ENCODE measurements around the gene NUF2.
"Not testable (repeated sequence)": the region's sequence is repeated elsewhere in the genome, so short reads cannot be mapped to it uniquely, and the experiment has no call there.

NUF2 gene

DNA sequence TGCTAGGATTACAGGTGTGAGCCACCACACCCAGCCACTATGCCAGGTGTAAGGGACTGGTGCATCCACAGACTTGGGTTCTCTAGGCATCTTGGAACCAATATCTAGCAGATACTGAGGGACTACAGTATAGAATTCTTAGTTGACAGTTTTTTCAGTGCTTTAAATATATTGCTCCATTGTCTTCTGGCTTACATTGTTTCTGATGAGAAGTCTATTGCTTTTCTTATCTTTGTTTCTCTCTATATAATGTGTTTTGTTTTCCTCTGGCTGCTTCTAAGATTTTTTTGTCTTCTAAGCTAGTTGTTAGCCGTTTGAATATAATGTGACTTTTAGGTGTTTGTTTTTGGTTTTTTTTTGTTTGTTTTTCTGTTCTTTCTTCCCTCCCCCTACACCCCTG lies 13.5 kb downstream of the NUF2 start:
- no peak for DNase-seq (ENCODE audit: low read depth)

DNA sequence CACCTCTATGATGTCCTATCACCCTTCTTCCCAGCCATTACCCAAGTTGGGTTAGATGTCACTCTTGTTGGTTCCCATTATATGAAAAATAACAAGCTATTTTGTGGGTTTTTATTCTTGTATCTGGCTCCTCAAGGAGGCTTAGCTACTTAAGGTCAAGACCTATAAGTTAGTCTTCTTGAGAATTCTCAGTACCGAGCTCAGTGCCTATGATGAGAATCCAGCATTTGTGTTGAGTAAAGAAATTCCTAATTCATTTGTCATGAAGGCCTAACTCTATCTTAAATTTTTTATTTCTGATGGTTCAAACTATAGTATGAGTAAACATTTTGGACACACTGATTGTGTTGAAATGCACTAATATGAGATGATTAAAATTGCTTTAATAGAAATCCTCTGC lies 15.9 kb downstream of the NUF2 start:
- no peak for DNase-seq (ENCODE audit: low read depth)

DNA sequence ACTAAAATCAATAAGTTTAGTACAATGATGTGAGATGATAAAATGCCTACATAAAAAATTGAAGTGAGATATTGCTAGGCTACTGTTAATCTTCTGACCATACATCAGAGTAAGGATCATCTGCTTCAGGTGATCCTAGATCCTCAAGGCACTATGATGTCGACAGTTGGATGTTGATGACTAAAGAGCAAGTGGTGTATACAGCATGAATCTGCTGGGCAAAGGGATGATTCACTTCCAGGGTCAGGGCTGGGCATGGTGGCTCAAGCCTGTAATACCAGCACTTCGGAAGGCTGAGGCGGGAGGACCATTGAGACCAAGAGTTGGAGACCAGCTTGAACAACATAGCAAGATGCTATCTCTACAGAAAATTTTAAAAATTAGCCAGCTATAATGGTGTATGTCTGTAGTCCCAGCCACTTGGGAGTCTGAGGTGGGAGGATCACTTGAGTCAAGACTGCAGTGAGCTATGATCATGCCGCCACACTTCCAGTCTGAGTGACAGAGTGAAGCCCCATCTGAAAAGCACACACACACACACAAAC lies 24.6 kb downstream of the NUF2 start:
- no peak for DNase-seq (ENCODE audit: low read depth)

DNA sequence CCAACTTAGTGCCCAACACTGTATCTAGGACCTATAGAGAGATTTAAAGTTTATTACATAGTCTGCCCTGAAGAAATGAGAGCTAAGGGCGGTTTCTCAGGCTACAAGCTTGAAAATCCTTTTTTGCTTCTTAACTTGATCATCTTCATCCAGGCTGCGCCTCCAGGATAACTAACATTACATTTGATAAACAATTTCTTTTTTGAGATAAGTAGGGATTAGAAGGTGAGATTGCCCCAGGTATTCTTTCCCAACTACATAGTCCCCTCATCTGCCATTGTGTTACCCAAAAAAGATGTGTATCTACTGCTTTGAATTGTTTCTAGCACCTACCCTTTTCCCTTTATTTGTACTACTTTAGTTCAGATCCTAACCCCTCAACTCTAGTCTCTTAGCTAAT lies 25.4 kb downstream of the NUF2 start:
- DNase-seq (ENCODE audit: low read depth): no peak

DNA sequence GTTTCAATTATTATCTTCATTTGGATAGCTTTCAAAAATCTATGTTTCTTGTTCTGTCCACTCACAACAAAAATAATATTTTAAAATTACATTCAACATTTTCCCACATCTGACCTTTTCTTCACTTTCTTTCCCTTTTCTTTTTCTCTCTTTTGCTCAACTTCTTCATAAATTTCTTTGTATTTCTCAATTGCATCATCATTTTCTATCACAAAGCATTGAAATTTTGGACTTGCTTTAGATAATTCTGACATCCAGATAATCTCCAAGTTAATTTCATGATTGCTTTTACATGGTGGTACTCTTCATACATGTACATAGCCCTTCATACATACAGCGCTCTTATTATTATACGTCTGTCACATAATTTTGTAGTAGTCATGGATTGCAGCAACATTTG lies 30.2 kb downstream of the NUF2 start:
- no peak for DNase-seq (ENCODE audit: low read depth)

DNA sequence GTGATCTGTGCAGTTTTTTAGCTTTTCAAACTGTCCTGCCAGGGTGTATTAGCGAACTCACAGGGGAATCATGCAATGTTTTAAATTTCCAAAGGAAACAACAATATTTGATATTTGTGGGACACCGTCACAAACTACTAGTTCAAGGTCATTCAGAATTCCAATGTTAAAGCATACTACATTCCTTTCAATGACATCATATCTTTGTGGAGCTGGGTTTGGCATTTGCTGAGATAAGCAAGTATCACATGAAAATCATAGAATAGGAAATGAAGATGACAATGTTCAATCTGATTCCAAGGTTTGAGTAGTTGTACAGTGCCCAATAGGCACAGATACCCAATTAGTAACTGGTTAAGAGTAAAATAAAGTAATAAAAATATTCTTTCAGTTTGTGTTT lies 35.6 kb downstream of the NUF2 start:
- DNase-seq (ENCODE audit: low read depth): no peak

DNA sequence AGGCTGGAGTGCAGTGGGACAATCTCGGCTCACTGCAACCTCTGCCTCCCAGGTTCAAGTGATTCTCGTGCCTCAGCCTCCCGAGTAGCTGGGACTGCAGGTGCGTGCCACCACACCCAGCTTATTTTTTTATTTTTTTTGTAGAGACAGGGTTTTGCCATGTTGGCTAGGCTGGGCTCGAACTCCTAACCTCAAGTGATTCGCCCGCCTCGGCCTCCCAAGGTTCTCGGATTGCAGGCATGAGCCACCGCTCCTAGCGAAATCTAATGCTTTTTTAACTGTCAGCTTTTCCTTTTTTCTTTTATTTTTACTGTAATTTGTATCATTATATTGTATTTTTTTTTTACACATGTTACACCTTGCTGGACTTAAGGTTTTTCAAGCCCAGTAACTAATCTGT lies 36.4 kb downstream of the NUF2 start:
- DNase-seq (ENCODE audit: low read depth): not testable (repeated sequence)

DNA sequence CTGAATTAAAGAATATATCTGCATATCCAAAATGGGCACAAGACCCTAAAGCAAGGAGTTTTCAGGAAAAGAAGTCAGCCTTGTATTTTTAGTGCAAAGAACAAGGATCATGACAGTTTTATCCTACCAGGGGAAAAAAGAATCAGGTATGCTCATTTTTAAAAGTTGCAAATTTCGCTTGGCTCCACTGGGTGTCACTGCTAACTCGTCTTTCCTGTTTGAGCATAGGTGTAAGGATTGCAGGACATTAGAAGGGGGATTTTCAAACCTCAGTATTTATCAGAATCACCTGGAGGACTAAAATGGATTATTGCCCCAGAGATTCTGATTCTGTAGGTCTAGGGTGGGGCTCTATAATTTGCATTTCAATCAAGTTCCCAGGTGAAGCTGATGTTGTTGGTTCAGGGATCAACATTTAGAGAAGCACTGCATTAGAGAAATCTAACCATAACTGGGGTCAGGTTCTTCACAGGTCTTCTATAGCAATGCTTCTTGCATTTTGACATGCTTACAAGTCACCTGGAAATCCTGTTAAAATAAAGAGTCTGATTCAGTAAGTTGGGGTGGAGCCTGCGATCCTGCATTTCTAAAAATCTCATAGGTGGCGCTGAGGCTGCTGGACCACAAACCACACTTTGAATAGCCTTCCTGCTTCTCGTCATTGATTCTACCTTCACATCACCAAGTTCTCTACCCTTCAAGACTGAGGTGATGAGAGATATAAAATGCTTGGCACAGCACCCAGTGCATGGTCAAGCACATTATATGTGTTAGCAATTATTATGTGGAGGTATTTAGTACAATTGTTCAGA lies 39.6 kb downstream of the NUF2 start:
- DNase-seq (ENCODE audit: low read depth): no peak

DNA sequence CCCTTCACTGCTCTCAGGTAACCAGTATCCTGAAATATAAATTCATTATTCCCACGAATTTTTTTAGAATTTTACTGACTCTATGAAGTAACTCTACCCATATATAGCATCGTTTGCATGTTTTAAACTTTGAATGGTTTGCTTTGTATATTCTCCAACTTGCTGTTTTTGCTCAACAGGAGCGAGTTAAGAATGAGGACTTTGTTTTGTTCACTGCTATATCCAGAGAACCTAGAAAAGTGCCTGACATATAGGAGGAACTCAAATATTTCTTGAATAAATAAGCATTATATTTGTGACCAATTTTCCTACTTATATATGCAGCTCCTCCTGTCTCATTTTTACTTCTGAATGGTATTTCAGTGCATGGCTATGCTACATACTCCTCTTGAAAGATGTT lies 43.4 kb downstream of the NUF2 start:
- no peak for DNase-seq (ENCODE audit: low read depth)

DNA sequence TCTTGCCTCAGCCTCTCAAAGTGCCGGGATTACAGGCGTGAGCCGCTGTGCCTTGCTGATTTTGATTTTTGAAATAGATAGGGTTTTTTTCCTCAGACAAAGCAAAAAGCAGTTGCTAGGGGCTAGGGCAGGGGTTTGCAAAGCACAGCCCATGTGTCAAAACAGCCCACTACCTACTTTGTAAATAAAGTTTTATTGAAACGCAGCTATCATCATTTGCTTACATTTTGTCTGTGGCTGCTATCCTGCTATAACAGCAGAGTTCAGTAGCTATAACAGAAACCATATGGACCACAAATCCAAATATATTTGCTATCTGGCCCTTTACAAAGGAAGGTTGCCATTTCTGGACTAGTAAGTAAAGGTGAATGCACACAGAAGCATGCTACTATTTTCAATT lies 44.8 kb downstream of the NUF2 start:
- no peak for DNase-seq (ENCODE audit: low read depth)

DNA sequence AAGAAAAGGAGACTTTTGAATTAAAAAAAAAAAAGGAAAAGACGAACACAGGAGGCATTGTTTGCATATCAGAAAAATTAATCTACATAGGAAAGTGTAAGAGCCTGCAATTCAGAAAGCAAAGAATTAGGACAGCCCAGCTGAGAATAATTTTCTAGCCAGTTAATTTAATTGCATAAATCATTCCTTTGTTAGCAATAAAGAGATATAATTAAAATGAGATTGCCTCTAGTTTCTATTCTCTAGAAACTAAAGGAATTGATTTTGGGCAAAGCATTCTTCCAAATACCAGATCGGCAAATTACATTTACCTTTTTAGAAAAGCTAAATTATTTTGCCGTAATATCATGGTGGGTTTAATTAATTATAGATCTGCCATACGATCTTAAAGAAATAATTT lies 46.0 kb downstream of the NUF2 start:
- DNase-seq (ENCODE audit: low read depth): no peak

DNA sequence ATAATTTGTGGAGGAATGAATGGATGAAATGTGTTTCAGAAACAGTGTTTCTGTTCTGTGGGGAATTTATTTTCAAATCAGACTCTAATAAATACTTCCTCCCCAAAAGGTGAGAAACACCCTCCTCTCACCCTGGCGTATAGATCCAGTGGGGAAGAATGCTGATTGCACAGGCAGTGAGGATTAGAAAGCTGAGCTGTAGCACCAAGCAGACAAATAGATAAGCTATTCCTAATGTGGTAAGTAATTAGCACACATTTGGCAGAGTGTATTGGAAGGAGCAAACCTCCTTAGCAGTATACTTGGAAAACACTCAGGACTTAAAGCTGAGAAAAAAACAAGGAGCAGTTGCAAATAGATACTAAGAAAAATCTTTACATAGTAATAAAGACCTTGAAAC lies 50.8 kb downstream of the NUF2 start:
- DNase-seq (ENCODE audit: low read depth): no peak

DNA sequence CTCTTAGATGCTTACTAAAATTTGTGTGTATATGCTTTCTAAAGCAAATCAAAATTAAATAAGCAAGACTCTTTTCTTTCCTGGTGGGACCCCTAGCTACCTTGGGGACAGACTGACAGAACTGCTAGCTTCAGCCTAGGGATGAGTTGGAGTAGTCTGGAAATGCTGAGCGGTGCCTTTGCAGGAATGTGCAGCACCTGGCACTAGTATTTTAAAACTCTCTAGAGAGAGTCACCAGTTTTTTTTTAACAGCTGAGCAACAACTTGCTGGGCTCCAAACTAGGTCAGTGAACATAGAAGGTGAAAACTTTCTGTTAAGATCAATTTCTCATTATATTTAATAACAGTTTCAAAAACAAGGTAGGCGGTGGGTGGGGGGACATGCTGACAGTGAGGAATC lies 56.8 kb downstream of the NUF2 start:
- no peak for DNase-seq (ENCODE audit: low read depth)

DNA sequence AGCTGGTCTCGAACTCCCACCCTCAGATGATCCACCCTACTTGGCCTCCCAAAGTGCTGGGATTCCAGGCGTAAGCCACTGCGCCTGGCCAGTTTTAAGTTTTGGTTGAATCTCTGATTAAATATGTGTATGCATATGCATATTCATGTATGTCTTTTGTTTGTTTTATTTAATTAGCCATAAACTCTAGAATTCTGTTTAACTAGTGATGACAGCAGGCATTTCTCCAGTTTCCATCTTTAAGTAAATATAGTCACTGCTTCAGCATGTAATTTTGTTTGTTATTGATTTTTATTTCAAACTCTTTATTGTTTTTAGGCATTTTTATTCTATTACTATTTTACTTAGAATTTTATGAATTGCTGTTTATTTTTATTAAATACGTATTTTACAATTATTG lies 58.0 kb downstream of the NUF2 start:
- no peak for DNase-seq (ENCODE audit: low read depth)

DNA sequence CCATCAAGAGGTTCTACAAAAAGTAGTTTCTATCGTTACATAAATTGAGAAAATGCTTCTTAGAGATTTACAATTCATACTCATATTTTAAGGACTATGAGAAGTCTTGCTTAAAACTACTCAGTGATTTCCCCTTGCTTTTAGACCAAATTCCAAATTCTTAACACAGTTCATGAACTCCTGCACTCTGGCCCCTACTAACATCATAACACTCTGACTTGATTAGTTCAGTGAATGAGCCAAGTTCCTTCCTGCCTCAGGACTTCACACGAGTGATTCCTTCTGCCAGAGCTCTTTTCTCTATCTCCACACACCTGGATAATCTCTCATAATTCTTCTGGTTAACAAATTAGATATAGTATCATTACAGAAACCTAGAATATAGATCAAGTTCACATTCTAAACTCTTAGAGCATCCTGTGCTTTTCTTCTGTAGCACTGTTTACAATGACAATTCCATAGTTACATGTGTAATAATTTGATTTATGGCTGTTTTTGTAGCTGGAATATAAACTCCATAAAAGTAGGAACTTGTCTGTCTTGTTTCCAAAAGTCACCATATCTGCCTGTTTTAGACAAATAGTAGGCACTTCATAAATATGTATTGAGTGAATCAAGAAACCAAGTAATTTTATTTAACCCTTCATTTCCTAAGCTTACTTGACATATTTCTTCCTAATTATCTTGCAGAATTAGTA lies 59.9 kb downstream of the NUF2 start:
- DNase-seq (ENCODE audit: low read depth): no peak

DNA sequence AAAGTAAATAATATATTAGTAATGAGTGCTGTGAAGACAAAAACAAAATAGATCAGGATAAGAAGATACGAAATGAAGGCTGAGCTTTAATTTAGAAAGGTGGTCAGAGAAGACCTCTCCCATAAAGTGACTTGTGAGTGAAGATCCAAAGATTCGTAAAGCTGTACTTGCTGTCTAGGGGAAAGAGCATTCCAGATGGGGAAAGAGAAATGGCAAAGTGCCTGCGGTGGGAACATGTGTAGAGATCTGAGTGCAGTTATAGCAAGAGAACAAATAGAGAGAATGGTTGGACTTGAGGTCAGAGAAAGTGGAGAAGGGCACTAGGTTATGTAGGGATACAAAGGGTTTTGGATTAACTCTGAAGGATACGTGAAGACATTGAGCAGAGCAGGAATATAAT lies 60.6 kb downstream of the NUF2 start:
- no peak for DNase-seq (ENCODE audit: low read depth)

DNA sequence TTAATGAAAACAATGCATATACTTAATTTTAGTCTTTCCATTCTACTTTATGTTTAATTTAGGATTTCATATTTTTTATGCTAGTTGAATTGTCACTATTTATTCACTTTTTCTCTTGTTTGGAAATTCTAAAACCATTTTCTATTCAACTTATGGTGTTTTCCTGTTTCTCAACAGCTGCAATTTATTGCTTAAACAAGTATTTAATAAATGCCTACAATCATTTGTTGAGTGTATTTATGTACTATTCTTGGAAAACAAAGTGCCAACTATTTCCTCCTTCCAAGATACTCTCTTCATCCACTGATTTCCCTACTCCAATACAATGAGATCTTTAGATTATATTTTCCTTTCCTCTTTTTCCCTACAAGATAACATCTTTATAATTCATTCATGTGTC lies 65.4 kb downstream of the NUF2 start:
- no peak for DNase-seq (ENCODE audit: low read depth)

DNA sequence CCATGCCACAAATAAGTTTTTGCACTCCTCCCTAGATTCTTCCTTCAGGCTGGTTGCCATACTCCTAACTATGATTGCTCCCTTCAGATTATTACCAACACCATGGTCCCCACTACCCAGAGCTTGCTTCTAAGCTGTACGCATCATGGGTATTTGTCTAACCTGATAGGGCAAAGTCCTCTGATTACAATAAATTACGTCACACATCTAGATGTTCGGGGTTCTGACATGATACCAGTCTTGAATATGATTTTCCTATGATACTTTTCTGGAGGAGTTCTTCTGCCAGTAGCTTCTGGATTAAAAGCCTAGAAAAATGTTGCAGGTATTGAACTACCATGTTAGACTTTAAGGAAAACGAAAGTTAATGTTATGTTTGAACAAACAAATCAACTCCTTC lies 67.2 kb downstream of the NUF2 start:
- no peak for DNase-seq (ENCODE audit: low read depth)

DNA sequence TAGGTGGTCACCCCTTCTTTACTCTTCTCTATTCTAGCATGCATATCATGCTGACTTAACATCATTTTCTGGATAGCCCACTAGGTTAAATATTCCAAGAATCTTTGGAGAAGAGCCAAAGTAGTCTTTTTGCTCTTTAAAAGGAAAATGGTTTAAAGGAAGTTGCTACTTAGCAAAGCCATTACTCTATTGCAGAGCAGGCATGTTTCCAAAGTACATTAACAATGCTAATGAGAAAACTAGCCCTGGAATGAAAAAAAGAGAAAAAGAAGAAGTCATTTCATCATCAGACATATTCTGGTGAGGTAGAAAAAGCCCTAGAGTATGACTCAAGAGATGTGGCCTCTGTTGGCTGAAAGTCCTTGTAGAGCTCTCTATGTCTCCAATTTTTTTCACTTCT lies 74.0 kb downstream of the NUF2 start:
- no peak for DNase-seq (ENCODE audit: low read depth)

DNA sequence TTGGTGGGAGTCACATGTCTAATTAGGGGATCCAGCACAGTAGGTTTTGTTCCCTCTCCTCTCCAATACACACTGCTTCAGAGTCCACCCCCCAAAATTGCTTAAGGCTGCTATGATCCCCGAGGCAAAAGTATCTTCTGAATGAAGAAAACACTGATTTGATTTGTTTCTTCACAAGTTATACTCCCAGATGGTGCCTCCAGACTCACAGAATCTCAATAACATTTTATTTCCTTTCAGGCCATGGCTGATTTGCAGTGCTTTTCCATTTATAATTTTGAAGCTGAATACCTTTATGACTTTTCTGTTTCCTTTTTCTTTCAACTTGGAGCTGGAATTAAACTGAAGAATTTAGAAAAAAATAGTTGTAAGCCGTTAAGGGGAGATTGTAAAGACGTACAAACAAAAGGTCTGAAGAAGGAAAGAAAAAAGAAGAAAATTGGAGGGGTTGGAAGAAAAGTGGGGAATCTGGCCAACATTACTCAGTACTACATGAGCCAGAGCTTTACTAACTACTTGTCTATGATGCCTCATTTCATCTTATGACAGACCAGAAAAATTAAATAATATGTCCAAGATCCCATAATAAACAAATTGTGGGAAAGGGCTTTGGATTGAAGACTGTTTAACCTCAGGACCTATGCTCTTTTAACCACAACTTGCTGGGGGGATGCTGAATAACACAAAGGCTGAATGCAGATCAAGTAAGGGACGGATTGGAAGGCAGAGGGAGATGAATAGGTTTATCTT lies 75.9 kb downstream of the NUF2 start:
- DNase-seq (ENCODE audit: low read depth): no peak

DNA sequence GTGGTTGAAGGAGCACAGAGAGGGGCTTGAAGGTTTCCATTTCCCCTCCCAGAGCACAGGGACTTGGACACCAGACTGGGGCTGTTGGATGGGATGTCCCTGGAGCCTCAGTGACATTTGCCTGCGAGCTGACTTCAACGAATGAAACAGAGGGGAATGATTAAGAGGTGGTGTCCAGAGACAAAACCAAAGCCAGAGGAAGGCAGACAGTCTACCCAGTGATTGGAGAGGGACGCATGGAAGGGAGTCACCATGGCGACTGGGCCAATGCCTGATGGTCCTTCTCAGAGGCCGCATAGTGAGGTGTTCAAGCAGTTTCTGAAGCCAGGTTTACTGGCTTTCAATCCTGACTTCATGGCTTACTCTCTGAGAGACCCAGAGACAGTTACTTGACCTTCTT lies 77.2 kb downstream of the NUF2 start:
- DNase-seq (ENCODE audit: low read depth): no peak

DNA sequence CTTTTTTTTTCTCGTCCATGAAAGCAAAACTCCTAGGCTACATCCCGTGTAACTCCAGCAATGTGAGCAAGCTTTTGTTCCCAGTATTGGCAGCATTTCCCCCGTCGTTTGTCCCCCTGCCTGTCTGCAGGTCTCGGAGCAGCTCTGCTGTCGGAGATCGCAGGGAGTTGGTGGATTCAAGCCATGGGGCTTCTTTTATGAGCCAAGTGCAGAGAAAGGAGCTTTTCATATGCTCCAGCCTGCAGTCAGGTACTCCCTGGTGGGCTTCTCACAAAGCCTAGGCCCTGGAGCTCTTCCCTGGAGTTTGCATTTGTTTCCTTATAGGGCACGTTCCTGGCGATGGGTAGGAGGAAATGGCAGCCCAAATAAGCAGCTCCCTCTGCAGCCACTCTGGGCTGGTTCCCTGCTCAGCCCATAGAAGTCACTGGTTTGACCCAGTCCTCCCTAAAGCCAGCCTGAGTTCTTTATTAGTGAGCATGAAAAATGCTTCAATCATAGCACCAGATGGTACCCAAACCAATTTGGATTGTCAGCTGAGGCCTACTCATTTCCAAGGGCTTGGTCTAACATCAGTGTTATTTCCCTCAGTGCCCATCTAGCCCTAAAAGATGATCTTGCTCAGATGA lies 78.3 kb downstream of the NUF2 start:
- DNase-seq (ENCODE audit: low read depth): no peak
